GM21529 (cell line): ENCODE measurements around the gene COA1.
A peak's percentile ranks its signal among the peaks of the same experiment; 100 is the strongest.
"Not testable (repeated sequence)": the region's sequence is repeated elsewhere in the genome, so short reads cannot be mapped to it uniquely, and the experiment has no call there.

ENCODE experiments used
- ATAC-seq: cut with Tn5 transposase; IDR thresholded peaks from one replicate; pipeline ENCODE4 v1.9.1; 2021; ENCODE audit not compliant: unreplicated experiment

Gene COA1

GRCh38 chr7:43693687-43694398 lies 35.5 kb downstream of the COA1 start:
- ATAC-seq: no peak

GRCh38 chr7:43692582-43693373 lies 36.5 kb downstream of the COA1 start:
- ATAC-seq: no peak

- ATAC-seq: no peak
Measured at GRCh38 chr7:43691611-43692010, 37.7 kb downstream of the COA1 start.

GRCh38 chr7:43689115-43689514 lies 40.2 kb downstream of the COA1 start:
- ATAC-seq: no peak

DNA sequence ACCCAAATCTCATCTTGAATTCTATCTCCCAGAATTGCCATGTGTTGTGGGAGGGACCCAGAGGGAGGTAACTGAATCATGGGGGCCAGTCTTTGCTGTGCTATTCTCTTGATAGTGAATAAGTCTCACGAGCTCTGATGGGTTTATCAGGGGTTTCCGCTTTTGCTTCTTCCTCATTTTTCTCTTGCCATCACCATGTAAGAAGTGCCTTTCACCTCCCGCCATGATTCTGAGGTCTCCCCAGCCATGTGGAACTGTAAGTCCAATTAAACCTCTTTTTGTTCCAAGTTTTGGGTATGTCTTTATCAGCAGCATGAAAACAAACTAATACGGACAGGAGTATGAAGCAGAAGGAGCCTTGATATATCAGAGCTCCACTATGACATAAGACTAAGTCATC lies 41.5 kb downstream of the COA1 start:
- not testable (repeated sequence) for ATAC-seq

DNA sequence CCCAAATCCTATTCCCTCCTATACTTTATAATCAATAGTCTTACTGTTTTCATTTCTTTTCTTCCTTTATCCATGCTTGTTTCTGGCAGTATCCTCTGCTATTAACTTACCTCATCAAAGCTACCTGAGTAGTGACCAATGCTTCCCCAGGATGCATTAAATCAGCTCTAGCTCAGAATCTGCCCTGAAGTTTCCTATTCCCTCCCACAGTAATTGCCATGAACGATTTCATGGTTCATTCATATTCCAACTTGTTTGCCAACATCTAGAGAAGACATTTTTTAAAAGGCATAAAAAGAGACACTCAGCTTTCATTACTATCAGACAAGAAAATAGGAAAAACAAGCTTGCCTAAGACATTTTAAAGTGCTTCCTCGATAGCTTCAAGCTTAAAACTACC lies 42.3 kb downstream of the COA1 start:
- no peak for ATAC-seq

GRCh38 chr7:43680736-43681135 lies 48.6 kb downstream of the COA1 start:
- ATAC-seq: no peak

- ATAC-seq: peak; percentile 62
Measured at GRCh38 chr7:43679210-43680068, 49.9 kb downstream of the COA1 start.

DNA sequence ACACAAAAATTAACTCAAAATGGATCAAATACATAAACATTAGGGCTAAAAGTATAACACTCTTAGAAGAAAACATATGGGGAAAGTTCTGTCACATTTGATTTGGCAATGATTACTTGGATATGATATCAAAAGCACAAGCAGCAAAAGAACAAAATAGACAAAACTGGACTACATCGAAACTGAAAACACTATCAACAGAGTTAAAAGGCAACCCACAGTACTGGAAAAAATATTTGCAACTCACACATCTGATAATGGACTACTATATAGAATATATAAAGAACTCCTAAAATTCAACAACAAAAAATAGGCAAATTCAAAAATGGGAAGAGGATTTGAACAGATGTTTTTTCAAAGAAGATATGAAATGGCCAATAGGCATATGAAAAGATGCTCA lies 51.0 kb downstream of the COA1 start:
- ATAC-seq: no peak

DNA sequence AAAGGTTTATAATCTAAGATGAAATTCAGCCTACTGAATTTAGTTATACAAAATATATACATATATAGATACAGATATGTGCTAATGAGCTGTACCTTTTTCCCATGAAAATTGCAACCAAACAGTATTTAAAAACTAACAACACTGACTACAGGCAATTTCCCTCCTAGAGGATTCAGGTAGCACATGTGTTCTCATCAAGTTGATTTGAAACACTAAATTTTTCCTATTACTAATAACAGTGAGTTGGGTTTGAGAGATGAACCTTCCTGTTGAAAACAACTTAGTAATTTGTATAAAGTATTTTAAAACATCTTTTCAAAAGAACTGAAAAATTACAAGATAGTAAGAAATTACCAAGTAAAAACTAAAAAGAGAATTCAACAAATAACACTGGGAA lies 51.5 kb downstream of the COA1 start:
- no peak for ATAC-seq

- ATAC-seq: no peak
Measured at GRCh38 chr7:43674559-43675436, 54.5 kb downstream of the COA1 start.

- ATAC-seq: not testable (repeated sequence)
Measured at GRCh38 chr7:43673243-43673976, 55.9 kb downstream of the COA1 start.

DNA sequence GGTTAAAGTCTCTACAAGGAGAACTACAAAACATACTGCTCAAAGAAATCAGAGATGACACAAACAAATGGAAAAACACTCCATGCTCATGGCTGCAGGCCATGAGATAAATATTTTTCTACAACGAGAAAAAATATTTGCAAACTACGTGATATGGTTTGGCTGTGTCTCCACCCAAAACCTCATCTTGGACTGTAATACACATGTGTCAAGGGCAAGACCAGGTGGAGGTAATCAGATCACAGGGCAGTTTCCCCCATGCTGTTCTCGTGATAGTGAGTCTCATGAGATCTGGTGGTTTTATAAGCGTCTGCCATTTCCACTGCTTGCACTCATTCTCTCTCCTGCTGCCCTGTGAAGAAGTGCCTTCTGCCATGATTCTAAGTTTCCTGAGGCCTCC lies 57.8 kb downstream of the COA1 start:
- no peak for ATAC-seq

DNA sequence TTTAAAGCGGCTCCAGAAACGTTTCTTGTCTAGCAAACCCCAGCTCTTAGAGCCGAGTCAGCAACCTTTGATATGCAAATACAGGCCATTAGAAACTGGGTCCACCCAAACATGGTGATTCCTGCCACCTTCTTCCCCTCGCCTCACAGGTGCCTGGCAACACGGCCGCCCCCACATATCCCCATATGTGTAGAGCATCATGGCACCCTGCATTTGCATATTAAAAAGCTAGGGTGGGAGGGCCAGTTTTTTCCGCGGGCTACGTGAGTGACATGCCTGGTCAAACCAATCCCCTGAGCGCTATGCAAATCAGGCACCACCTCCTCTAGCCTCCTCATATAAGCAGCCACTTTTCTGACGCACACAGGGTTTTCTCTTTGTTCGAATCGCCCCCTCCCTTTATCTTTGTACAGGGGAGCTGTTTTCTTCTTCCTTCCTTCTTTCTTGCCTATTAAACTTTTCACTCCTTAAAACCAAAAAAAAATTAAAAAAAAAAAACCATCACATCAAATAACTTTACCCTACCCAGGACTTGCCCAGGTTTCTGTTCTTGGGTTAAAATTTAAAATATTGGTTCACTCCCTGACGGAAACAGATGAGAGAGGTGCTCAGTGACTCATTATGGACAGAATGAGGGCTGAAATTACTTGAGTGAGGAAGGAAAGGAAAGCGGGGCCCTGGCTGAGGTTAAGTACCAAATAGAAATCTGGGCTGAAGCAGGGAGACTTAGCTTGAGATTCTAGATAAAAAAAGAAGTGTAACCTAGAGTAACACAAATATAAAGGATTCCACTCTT lies 59.8 kb downstream of the COA1 start:
- ATAC-seq: peak; percentile 67

- no peak for ATAC-seq
Measured at GRCh38 chr7:43668035-43668434, 61.3 kb downstream of the COA1 start.

GRCh38 chr7:43666938-43667337 lies 62.4 kb downstream of the COA1 start:
- ATAC-seq: no peak

GRCh38 chr7:43664681-43665080 lies 64.6 kb downstream of the COA1 start:
- ATAC-seq: no peak

- no peak for ATAC-seq
Measured at GRCh38 chr7:43660141-43660540, 69.2 kb downstream of the COA1 start.

DNA sequence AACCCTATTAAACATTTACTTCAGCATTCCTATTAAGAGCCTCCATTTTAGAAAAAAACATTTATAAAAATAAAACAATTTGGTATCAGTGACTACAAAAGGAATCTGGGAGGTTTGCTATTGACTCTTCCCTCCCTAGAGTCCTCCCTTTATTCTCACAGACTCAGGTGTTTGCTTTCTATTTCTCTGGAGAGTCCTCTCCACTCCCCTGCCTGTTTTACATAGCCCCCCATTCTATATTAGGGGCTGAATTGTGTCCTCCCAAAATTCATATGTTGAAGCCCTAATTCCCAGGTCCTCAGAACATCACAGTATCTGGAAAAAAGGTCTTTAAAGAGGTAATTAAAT lies 69.8 kb downstream of the COA1 start:
- ATAC-seq: no peak
